Ishikawa (cell line): ENCODE results near the gene CARMIL1.
A peak's percentile ranks its signal among the peaks of the same experiment; 100 is the strongest.

Experiments used
- CEBPB ChIP-seq: IDR thresholded peaks from 2 replicates; pipeline ENCODE4 v1.6.1; 2012
- CREB1 ChIP-seq: IDR thresholded peaks from 2 replicates; pipeline ENCODE4 v1.6.1; 2012; ENCODE audit warnings: low read depth
- EGR1 ChIP-seq: IDR thresholded peaks from 2 replicates; pipeline ENCODE4 v1.6.1; 2012
- EP300 ChIP-seq: IDR thresholded peaks from 2 replicates; pipeline ENCODE4 v1.6.1; 2012; ENCODE audit warnings: borderline replicate concordance
- FOXM1 ChIP-seq: IDR thresholded peaks from 2 replicates; pipeline ENCODE4 v1.6.1; 2012; ENCODE audit warnings: low read depth, borderline replicate concordance
- MAX ChIP-seq: IDR thresholded peaks from 2 replicates; pipeline ENCODE4 v1.6.1; 2012
- NFIC ChIP-seq: IDR thresholded peaks from 2 replicates; pipeline ENCODE4 v1.6.1; 2012
- RAD21 ChIP-seq: IDR thresholded peaks from 2 replicates; pipeline ENCODE4 v1.6.1; 2012; ENCODE audit warnings: low read depth
- REST ChIP-seq: IDR thresholded peaks from 2 replicates; pipeline ENCODE4 v1.6.1; 2012; ENCODE audit warnings: low read depth, mild to moderate bottlenecking
- TAF1 ChIP-seq: IDR thresholded peaks from 2 replicates; pipeline ENCODE4 v1.6.1; 2012; ENCODE audit warnings: low read depth, mild to moderate bottlenecking
- TCF12 ChIP-seq: IDR thresholded peaks from 2 replicates; pipeline ENCODE4 v1.6.1; 2012; ENCODE audit warnings: low read depth
- TEAD4 ChIP-seq: IDR thresholded peaks from 2 replicates; pipeline ENCODE4 v1.6.1; 2012
- USF1 ChIP-seq: IDR thresholded peaks from 2 replicates; pipeline ENCODE4 v1.6.1; 2012
- YY1 ChIP-seq: IDR thresholded peaks from 2 replicates; pipeline ENCODE4 v1.6.1; 2012; ENCODE audit warnings: low read depth
- ZBTB7A ChIP-seq: IDR thresholded peaks from 2 replicates; pipeline ENCODE4 v1.6.1; 2012; ENCODE audit warnings: low read depth

Gene CARMIL1

GRCh38 chr6:25553502-25553901 is 274.3 kb downstream of the CARMIL1 start:
- TF ChIP-seq RAD21 (no peak), TAF1 (no peak), TCF12 (no peak), CREB1 (no peak), MAX (no peak), FOXM1 (no peak), NFIC (no peak), EP300 (no peak), CEBPB (no peak), ZBTB7A (no peak), YY1 (no peak), EGR1 (no peak), USF1 (no peak), TEAD4 (no peak)

- TF ChIP-seq ZBTB7A (no peak), TAF1 (no peak), TEAD4 (no peak), NFIC (no peak), USF1 (no peak), RAD21 (no peak), CEBPB (no peak)
Measured at GRCh38 chr6:25555188-25555587, 276.0 kb downstream of the CARMIL1 start.

GRCh38 chr6:25556516-25556915 is 277.3 kb downstream of the CARMIL1 start:
- TF ChIP-seq TCF12 (no peak), CEBPB (no peak), RAD21 (peak; percentile 69), NFIC (no peak)

GRCh38 chr6:25558155-25558817 is 279.1 kb downstream of the CARMIL1 start:
- TF ChIP-seq YY1 (no peak), FOXM1 (no peak), NFIC (no peak), TCF12 (no peak), REST (no peak), USF1 (no peak), TEAD4 (no peak), EGR1 (no peak), ZBTB7A (no peak), EP300 (no peak), CEBPB (no peak), TAF1 (no peak)

- no peak for TF ChIP-seq FOXM1
Measured at GRCh38 chr6:25560865-25561264, 281.7 kb downstream of the CARMIL1 start.

- no peak for TF ChIP-seq REST
- TF ChIP-seq USF1, result no peak
- no peak for TF ChIP-seq MAX
- TF ChIP-seq NFIC, result no peak
- TF ChIP-seq TAF1, result no peak
Measured at GRCh38 chr6:25564943-25565342, 285.8 kb downstream of the CARMIL1 start.
